ENCODE results near the gene PLXNA1.

DNA sequence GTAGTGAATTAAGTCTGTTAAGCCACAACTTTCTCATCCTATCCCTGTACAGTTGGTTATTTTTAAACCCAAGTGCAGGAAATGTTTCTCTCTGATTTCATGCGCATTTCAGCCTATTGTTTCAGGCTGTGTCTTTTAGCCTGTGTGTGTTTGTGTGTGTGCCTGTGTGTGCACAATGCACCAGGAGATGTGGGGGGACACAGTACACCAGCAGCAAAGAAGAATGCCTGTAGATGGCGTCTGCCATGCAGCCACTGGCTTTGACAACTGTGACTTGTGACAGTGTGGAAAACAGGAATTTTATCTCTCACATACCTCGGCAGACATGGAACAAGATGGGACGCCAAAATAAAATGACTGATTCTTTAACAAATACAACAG lies 43.6 kb upstream of the PLXNA1 start:
- TF ChIP-seq, protein P1, sequence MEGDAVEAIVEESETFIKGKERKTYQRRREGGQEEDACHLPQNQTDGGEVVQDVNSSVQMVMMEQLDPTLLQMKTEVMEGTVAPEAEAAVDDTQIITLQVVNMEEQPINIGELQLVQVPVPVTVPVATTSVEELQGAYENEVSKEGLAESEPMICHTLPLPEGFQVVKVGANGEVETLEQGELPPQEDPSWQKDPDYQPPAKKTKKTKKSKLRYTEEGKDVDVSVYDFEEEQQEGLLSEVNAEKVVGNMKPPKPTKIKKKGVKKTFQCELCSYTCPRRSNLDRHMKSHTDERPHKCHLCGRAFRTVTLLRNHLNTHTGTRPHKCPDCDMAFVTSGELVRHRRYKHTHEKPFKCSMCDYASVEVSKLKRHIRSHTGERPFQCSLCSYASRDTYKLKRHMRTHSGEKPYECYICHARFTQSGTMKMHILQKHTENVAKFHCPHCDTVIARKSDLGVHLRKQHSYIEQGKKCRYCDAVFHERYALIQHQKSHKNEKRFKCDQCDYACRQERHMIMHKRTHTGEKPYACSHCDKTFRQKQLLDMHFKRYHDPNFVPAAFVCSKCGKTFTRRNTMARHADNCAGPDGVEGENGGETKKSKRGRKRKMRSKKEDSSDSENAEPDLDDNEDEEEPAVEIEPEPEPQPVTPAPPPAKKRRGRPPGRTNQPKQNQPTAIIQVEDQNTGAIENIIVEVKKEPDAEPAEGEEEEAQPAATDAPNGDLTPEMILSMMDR (IDR thresholded peaks at IDR 0.05), result peak; percentile 48
- TF ChIP-seq EZH2phosphoT487 (IDR thresholded peaks at IDR 0.05) (no peak), EZH2 (IDR thresholded peaks at IDR 0.05) (no peak)

Data from neural progenitor cell (in vitro differentiated cells).